ENCODE results near the gene AVPR2. TPM values are rescaled to one million over a fixed set of nuclear protein-coding genes. Genes with fewer than 3 reads are reported as not detected.
A peak's percentile ranks its signal among the peaks of the same experiment; 100 is the strongest.

The AVPR2 gene
- total RNA-seq, 1 donor from 2014 or later = 0.89 TPM

GRCh38 chrX:153871451-153871850, 33.0 kb upstream of the AVPR2 start:
- no peak for DNase-seq

GRCh38 chrX:153871946-153872878, 32.3 kb upstream of the AVPR2 start:
- DNase-seq = no peak

DNA sequence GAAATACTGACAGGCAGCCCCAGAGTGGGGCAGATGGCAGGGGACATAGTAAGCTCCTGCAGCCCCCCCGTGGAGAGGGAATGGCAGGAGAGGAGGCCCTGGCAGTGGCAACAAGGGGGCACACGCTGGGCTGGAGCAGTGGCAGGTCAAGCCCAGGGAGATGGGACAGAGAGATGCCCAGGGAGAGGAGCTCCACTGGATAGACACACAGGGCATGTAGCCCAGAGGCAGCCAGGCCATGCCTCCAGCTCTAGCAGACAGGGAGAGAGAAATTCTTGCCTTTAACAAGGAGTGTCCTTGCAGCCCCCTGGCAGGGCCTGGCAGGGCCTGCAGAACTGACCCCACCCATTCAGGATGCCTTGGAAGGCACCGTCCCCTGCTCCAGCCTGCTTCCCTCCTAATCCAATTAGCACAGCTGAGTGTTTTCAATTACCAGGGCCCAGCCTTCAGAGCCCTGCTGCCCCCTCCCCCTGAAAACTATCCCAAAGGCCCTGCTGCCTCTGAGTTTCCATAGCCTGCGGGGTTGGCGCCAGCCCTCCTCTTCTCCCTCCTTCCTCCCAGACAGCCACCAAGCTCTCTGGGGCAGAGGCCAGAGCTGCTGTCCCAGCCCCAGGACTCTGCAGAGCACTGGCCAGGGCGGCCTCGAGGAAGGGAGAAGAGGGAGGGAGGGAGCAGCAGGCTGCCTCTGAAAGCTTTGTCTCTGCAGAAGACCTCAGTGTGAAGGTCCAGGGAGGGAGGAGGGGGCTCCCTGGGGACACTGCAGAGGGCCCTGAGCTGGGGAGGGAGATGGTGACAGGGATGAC, 31.0 kb upstream of the AVPR2 start:
- DNase-seq = no peak

DNA sequence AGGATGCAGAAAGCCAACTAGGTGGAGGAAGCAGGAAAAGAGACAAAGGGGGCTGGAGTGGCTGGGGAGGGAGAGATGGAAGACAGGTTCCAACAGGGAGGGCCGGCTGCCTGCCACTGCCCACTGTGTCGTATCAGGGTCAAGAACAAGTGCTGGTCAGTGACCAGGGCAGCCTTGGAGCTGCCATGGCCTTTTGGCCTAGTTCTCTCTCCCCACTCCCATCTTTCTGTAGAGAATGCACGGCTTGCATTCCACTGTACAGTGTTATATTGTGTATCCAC, 30.4 kb upstream of the AVPR2 start:
- no peak for DNase-seq

- DNase-seq = no peak
Observed at GRCh38 chrX:153874366-153875125, 29.9 kb upstream of the AVPR2 start.

DNA sequence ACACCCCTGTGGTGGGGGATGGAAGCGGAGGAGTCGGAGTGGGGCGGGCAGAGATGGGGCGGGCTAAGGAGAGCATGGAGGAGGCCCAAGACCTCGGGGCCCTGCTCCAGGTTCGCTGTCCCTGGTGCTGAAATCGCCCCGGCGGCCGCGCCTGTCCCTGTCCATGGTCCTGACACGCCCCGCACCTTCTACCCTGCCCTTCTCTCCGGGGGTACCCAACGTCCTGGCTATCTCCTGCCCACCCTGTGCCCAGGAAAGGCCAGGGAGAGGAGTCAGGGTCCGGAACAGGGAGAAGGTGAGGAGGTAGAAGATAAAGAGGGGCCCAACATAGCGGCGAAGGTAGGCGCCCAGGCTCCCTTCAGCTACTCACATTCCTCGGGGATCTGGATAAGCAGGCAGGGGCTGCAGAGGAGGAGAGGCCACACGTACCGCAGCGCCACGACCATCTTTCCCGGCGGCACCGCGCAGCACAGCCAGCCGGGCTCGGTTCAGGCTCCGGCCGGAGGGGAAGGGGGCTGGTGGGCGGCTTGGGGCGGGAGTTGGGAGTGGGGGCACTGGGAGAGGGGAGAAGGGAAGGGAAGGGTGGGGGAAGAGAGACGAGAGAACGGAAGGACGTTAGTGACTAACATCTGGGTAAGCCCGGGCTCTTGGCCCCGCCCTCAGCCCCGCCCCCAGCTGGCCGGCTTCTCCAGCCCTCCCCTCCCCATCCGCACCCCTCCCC, 28.9 kb upstream of the AVPR2 start:
- DNase-seq = peak; percentile 32

GRCh38 chrX:153876112-153876491, 28.4 kb upstream of the AVPR2 start:
- DNase-seq = no peak

GRCh38 chrX:153877571-153878261, 26.8 kb upstream of the AVPR2 start:
- DNase-seq = no peak

DNA sequence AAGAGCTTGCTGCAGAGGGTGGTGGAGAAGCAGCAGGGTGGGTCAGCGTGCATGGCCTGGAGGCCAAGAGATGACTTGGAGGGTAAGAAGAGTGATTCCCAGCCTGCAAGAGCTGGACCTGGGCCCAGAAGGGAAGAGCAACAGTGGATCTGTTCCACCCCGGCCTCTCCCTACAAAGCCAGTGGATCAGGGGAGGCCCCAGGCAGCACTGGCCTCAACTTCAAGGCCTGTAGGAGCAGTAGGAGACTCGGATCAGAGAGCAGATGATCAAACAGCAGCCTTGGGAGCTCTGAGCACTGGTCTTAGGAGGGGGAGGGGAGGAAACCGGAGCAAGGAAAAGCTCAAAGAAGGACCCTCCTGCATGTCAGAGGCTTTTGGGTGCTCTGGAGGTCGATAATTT, 26.1 kb upstream of the AVPR2 start:
- no peak for DNase-seq

DNA sequence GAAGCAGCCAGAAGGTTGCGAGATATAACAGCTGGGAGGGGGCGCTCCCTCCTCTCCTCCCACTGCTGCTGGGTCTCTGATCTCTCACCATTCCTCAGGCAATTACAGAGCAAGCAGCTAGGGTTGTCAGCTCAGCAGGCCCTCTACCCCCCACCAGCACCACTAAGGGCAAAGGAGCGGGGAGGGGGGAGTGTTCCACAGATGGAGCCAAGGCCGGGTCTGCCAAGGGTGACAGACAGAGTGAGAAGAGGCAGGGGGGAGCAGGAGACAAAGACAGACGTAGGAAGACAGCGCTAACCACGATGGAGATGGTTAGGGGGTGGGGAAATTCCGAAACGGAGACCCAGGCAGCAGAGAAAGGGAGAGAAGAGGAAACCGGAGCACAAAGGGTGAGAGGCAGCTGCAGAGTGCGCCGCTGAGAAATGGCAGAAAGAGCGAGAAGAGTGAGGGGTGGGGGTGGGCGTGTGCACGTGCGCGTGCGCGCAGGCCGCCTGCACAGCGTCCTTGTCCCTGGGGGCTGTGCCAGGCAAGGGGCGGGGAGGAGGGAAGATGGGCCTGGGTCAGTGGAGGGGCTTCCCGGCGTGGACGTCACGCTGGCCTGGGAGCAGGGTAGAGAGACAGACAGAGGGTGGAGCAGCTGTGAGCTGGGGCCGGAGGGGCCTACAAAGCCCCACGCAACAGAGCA, 25.4 kb upstream of the AVPR2 start:
- DNase-seq = no peak

- DNase-seq = no peak
Observed at GRCh38 chrX:153879741-153880439, 24.6 kb upstream of the AVPR2 start.

DNA sequence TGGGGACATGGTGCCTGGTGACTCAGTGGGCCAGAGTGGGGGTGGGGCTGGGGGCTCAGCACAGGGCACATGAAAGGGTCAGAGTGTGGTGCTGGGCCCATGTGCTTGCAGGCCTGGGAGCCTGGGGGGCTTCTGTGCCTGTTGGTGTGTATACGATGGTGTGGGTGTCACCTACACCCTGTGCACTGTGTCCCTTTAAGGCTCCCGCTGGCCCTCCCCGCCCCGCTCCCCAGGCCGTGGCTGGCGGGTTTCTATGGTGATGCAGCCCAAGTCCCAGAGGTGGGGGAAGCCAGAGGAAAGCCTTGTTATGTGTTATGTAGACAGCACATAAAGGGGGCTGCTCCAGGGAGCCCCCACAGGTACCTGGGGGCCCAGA, 24.0 kb upstream of the AVPR2 start:
- no peak for DNase-seq

DNA sequence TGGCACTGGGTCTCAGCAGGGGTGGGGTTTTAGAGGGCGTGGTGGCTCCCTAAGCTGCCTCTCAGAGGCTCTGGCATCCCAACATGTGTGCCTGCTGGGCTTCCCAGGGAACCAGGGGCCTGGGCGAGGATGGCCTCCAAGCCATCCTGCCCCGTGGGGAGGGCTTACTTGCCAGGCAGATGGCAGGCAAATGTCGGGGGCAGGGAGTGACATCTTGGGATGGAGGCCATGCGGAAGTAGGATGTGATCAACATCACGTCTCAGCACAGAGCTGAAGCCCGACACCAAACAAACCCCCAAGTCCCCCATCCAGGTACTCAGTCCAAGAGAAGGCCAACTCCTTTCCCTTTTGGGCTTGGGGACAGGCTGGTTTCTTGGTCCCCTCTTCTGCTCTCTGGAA, 23.2 kb upstream of the AVPR2 start:
- no peak for DNase-seq

- no peak for DNase-seq
Observed at GRCh38 chrX:153882086-153882498, 22.4 kb upstream of the AVPR2 start.

- no peak for DNase-seq
Observed at GRCh38 chrX:153882557-153882956, 21.9 kb upstream of the AVPR2 start.

DNA sequence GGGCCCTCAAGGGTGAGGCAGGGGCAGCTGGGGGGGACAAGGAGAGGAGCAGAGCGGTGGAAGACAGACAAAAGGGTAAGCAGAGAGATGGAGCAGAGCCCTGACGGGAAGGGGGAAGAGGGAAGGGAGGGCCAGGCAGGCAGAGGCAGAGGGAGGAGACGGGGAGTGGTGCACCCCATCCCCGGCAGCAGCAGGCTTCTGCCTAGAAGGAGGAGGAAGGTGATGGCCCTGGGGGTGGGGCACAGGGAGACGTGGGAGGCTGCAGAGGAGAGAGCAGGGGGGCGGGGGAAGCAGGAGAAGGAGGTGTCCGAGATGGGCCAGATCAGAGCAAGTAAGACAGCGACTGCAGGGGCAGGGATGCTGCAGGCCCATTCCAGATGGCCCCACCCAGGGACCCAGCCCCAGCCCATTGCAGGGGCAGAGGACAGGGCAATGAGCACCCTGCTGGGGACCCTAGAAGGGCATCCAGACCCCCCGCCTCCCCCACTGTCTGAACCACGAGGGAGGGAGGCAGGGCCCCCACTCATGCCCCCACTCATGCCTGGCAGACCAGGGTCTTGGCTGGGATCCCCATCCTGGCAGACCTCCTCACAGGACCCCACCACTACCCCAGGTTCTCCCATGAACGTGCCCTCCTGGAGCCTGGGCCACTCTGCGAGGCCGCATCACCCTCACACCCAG, 21.2 kb upstream of the AVPR2 start:
- DNase-seq = no peak

DNA sequence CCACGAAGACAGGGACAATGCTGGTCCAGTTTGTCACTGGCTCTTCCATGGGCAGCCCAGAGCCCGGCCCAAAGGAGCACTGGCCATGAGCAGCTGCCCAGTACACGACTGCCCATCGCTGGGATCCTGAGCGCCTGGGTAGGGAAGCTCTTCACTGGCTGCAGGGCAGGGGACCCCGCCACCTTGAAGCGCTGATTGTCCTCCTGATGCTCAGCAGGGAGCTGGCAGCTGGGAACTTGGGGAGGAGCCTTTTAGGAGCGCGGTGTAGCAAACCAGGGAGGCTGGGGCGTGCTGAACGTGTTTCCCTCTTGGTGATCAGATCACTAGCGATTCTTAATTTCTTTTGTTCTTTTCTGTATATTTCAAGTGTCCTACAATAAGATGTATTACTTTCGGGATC, 20.3 kb upstream of the AVPR2 start:
- DNase-seq = no peak

- DNase-seq = no peak
Observed at GRCh38 chrX:153884590-153884989, 19.9 kb upstream of the AVPR2 start.

DNA sequence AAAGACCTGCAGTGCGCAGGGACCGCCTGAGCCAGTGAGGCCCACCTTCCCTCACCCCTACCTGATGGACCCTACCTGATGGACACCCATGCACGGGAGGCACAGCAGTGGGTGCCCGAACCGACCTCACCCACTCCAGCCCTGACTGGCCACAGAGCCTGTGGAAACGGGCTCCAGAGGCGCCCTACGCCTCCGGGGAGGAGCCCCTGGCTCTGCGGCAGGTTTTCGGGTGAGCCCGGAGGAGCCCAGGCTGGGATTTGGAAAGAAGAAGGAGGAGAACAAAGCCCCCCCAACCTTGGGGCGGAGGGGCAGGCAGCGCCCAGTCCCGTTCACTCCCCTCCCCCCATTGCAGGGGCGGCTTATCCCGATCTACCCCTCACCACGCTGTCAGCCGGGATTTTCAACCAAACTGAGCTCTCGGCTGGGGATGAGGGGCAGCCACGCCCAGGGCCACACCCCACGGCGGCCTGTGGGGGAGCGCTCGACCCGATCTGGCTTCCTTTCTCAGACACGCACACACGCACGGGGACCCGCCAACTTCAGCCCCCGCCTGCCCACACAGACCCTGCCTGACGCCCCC, 19.2 kb upstream of the AVPR2 start:
- no peak for DNase-seq
